ENCODE measurements around the gene PPP2R1B.
"Not testable (repeated sequence)": the region's sequence is repeated elsewhere in the genome, so short reads cannot be mapped to it uniquely, and the experiment has no call there.

Gene PPP2R1B

DNA sequence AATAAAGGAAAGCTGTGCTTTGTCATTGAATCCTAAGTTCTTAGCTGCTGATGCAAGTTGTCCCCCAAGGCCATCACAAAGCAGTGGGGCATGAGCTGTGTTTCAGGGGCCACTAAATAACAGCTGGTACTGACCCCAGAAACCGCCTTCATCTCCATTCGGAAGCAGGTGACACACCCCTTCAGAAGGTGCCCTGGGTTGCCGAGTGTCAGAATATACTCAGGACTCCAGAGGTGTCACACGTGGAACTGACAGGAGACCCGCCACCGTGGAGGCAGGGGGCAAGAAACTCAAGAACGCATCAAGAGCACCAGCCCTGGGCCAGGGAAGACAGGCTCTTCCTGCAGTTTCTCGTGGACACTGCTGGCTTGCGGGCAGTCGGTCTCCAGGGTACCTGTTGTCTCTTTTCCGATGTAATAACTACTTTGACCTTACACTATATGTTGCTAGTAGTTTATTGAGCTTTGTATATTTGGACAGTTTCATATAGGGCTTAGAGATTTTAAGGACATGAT is 41.5 kb downstream of the PPP2R1B start:
- no peak for DNase-seq

DNA sequence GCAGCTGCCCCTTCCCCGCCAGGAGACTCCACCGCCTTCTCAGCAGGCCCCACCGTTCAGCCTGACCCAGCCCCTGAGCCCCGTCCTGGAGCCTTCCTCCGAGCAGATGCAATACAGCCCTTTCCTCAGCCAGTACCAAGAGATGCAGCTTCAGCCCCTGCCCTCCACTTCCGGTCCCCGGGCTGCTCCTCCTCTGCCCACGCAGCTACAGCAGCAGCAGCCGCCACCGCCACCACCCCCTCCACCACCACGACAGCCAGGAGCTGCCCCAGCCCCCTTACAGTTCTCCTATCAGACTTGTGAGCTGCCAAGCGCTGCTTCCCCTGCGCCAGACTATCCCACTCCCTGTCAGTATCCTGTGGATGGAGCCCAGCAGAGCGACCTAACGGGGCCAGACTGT is 42.6 kb downstream of the PPP2R1B start:
- DNase-seq = no peak

GRCh38 chr11:111722501-111722900 is 43.7 kb downstream of the PPP2R1B start:
- no peak for DNase-seq

- DNase-seq = no peak
Measured at GRCh38 chr11:111720801-111721494, 45.2 kb downstream of the PPP2R1B start.

DNA sequence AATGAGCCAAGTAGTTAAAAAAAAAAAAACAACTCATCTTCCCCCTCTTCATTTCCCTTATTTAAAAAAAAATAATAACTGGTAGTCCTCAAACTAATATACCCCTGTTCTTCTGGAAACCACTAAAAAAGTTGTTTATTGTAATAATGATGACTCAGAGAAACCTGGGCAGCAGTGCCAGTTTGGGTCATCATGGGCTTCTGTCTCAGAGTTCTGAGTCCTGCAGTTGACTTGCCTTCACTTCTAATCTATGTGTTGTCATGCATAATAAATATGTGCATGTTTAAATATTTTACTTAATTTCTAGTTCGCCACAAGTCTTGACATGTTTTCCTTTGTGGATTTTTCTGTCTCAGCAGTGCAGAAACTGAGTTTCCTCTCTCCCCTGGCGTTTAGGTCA is 46.8 kb downstream of the PPP2R1B start:
- DNase-seq = no peak

- DNase-seq = no peak
Measured at GRCh38 chr11:111718859-111719258, 47.3 kb downstream of the PPP2R1B start.

DNA sequence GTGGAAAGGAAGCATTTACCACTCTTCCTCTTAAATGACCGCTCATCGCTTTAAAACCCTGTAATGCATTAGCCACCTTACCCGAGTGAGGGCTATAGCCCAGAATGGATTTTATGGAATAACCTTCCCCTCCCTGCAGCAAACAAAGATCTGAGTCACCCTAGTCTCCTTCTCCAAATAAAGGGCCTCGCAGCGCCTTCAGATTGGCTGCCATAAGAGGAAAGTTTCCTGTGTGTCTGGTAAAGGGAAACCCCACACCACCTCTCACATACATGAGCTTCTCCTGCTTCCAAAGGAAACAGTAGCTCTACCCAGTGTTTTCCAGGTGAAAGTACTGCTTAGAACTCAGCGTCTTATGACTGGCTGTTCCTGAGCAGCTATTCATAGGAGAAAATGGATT is 47.8 kb downstream of the PPP2R1B start:
- DNase-seq = no peak

- not testable (repeated sequence) for DNase-seq
Measured at GRCh38 chr11:111717660-111718059, 48.5 kb downstream of the PPP2R1B start.

GRCh38 chr11:111715142-111715816 is 50.9 kb downstream of the PPP2R1B start:
- DNase-seq = no peak

DNA sequence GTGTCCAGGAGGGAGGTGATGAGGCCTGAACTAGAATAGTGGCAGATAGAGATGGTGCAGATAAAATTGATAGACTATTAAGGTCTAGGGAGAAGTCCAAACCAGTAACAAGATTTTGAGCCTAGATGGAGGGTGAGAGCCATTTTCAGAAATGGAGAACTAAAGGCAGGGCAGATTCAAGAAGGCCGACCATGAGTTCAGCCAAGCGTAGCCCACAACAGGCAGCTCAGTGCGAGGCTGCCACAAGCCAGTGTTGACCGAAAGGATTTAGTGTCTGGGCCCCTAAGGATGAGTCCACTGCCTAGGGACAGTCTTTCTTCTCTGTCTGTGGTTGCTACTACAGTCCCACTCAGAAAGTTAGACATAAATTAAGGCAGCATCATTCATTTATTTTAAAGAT is 51.7 kb downstream of the PPP2R1B start:
- DNase-seq = no peak

- no peak for DNase-seq
Measured at GRCh38 chr11:111707691-111708067, 58.5 kb downstream of the PPP2R1B start.

- DNase-seq = no peak
Measured at GRCh38 chr11:111707039-111707690, 59.0 kb downstream of the PPP2R1B start.

DNA sequence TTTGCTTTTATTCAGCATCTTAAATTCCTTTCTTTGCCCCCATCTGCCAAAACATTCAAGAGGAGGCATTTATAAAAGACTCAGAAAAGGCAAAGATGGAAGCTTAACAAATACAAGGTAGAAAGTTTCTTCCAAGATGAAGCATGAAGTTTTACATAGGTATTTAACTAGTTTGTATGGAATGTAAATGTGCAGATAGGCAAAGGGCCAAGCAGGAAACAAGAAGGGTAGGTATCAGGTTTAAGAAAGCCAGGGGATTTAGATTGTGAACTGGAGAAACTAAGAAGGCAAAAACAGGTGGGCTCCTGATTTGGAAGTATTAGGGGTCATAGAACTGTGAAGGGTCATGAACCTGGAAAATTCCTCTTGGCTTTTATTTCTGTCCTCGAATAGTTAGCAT is 62.6 kb downstream of the PPP2R1B start:
- no peak for DNase-seq

DNA sequence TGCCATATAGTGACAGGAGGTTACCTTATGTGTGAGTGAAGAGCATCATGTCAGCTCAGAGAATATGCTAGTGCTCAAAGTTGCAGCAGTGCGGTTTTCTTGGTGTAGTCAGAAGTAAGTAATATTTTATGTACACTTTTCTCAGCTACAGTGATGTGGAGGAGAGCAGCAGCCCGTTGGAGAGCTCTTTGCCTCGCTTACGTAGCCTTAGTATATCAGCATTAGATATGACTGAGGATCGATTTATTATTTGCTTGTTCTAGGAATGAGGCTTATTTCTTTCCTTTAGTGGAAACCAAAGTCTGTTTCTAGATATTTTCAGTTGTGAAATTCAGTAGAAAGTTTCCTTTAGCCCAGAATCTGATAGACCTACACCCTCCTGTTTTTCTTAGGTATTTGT is 63.6 kb downstream of the PPP2R1B start:
- no peak for DNase-seq

- DNase-seq = no peak
Measured at GRCh38 chr11:111700162-111700561, 66.0 kb downstream of the PPP2R1B start.

DNA sequence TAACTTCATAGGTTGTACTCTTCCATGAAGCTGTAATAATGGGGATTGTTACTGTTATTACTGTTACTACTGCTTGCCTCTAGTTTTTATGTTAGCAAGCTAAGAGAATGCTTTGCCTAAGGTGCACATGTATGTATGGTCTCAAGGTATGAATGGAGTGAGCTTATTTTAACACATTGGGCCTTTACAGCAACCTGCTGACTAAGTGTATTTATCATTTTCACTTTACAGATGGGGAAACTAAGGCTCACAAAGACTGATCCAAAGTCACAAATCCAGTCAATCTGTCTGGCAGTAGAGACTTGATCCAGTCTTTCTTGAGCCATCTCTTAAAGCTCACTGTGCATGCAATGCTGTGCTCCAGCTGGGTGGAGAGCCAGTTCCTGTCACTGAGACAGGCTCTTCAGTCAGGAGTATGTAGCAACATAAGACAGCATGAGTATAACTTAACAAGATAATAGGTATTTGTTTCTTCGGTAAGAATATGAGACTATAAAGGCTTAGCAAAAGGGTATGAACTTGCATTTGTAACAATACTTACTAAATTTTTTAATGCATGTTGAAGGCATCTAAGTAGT is 66.5 kb downstream of the PPP2R1B start:
- DNase-seq = no peak

- no peak for DNase-seq
Measured at GRCh38 chr11:111698852-111699559, 67.2 kb downstream of the PPP2R1B start.

DNA sequence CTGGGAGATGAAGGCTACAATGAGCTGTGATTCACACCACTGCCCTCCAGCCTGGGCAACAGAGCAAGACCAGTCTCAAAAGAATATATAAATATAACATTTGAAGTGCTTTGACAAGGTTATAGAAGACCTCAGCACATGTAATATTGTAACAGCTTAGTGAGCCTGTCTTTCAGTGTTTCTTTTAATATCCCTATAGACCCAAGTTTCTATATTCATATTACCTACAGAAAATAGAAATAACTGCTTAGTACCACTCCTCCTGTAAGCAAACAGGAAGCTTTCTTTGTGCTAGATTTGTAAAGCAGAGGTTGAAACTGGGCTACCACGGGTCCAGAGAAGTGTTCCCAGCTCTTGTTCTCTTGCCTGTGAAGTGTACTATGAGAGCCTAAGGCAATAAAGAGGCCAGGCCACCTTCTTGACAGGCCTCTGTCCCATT is 68.2 kb downstream of the PPP2R1B start:
- DNase-seq = no peak

- DNase-seq = no peak
Measured at GRCh38 chr11:111696556-111696955, 69.6 kb downstream of the PPP2R1B start.

GRCh38 chr11:111694851-111695250 is 71.3 kb downstream of the PPP2R1B start:
- DNase-seq = no peak

DNA sequence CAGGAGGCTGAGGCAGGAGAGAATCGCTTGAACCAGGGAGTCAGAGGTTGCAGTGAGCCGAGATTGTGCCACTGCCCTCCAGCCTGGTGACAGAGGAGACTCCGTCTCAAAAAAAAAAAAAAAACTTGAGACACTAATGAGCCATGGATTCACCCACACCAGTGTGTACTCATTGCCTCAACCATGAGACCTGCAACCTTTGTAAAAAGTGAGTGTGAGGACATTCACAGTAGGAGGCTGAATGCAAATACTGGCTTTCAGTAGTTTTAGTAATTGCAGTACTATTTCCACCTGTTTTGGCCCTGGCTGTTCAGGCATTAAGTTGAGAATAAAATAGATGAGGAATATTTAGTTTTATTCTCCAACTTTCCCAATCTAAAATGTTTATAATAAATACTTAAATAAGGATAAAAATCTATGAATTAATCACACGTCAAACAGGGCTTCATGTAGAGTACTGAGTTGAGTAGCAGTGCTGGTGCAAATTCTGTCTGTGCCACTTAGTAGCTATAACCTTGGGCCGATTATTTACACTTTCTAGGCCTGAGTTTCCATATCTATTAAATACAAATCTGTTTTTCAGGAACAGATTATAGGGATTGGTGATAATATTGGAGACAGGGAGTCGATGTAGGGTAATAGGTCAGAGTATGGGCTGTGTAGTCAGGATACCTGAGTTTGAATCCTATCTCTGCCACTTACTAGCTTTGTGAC is 72.8 kb downstream of the PPP2R1B start:
- DNase-seq = no peak

DNA sequence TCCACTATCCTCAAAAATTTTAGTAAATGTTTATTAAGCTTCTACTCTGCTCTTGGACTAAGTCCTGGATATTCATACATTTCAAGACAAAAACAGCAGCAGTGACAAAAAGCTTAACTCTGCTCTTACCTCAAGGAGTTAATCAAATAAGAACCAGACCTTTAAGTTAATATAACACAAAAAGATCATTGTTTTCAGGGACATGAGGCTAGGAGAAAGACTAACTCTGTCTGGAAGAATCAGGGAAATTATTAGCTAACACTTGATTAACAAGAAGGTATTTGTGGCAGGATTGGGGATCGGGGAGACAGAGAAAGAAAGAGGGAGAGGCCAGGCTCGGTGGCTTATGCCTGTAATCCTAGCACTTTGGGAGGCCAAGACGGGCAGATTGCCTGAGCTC is 74.4 kb downstream of the PPP2R1B start:
- DNase-seq = no peak
